Neural progenitor cell (in vitro differentiated cells): ENCODE data around the gene TIMM22.

Experiments
- CTCF ChIP-seq: fragments of 200-600 bp; sonication (generic); IDR thresholded peaks from 2 replicates; pipeline ENCODE4 v1.5.1; 2017; ENCODE audit warnings: antibody characterized with exemption, mild to moderate bottlenecking
- EZH2phosphoT487 ChIP-seq: fragments of 200-600 bp; sonication (generic); IDR thresholded peaks from 2 replicates; pipeline ENCODE4 v1.6.1; 2017; ENCODE audit warnings: antibody characterized with exemption

- no peak for TF ChIP-seq CTCF
- no peak for TF ChIP-seq EZH2phosphoT487
These were observed 52.7 kb downstream of the TIMM22 start for GRCh38 chr17:1049446-1050225.
